Measurements from ENCODE around the gene UBL4B. TPM values are rescaled to one million over a fixed set of nuclear protein-coding genes. Genes with fewer than 3 reads are reported as not detected.

Gene UBL4B
- total and polyA plus RNA-seq, 12 donors: not detected

GRCh38 chr1:110065841-110066240 is 46.4 kb upstream of the UBL4B start:
- Histone ChIP-seq H3K9me3 (no peaks in the 10 kb centered on the region), H3K4me3 (no peak overlapping the region), H3K4me1 (peaks cover 0 to 37% (median 27%) of the 10 kb centered on the region in 9 donors), H3K36me3 (peaks cover 0 to 5% (median 0%) of the 10 kb centered on the region in 9 donors), H3K27me3 (peaks cover 29 to 53% (median 43%) of the 10 kb centered on the region in 7 donors), H3K27ac (no peak overlapping the region)
- TF ChIP-seq CTCF (IDR thresholded peaks at IDR 0.05): no peak
- DNase-seq (no peak), ATAC-seq (no peak)
- WGBS, 2 donors: 93% methylated on average over 5 of the region's 5 CpGs
- intact Hi-C loops (cut with DNase I): no loop called here

DNA sequence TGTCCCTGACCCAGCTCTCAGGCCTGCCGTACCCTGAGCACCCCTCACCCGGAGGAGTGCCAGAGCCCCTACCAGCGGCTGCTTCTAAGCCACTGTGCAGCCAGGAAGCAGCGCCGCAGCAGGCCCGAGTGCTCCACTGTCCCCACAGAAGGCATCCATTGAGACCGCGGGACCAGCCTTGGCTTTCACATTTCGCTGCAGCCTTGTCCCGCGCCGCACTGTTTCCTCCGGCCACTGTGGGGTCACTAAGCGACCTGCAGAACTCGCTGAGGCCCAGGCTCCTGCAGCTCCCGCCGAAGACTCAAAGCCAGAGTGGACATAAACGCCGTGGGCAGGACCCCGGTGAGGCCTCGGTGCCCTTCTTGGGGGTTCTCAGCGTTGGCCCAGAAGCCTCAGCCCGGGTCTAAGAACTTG is 44.8 kb upstream of the UBL4B start:
- Histone ChIP-seq H3K9me3 (no peaks in the 10 kb centered on the region), H3K36me3 (no peaks in the 10 kb centered on the region), H3K27me3 (peaks cover 35 to 69% (median 60%) of the 10 kb centered on the region in 7 donors), H3K27ac (no peak overlapping the region), H3K4me3 (peak overlapping the region in 1 of 10 donors; percentile 10), H3K4me1 (peaks cover 0 to 38% (median 29%) of the 10 kb centered on the region in 9 donors)
- TF ChIP-seq CTCF (IDR thresholded peaks at IDR 0.05): no peak
- no peak for ATAC-seq
- intact Hi-C loops (cut with DNase I): no loop called here
- 46 to 51% methylated on average over 23 of the region's 23 CpGs for WGBS, 2 donors
- DNase-seq: no peak

- peak in 2 of 8 donors; percentile 6 to 31 for ATAC-seq
- H3K27me3 ChIP-seq: peaks cover 35 to 75% (median 66%) of the 10 kb centered on the region in 7 donors
- H3K9me3 ChIP-seq: no peaks in the 10 kb centered on the region
- intact Hi-C loops (cut with DNase I): no loop called here
- TF ChIP-seq CTCF (IDR thresholded peaks at IDR 0.05): no peak
- H3K4me1 ChIP-seq: peaks cover 0 to 36% (median 27%) of the 10 kb centered on the region in 9 donors
- WGBS, 2 donors: 12 to 17% methylated on average over 68 of the region's 68 CpGs
- H3K4me3 ChIP-seq: peak overlapping the region in 7 of 10 donors; percentile 2 to 20 (median 10)
- no peak overlapping the region for H3K27ac ChIP-seq
- no peak for DNase-seq
- no peaks in the 10 kb centered on the region for H3K36me3 ChIP-seq
These were observed 44.2 kb upstream of the UBL4B start for GRCh38 chr1:110067893-110068645.

GRCh38 chr1:110068646-110069403 is 43.4 kb upstream of the UBL4B start:
- Histone ChIP-seq H3K4me1 (peaks cover 0 to 33% (median 27%) of the 10 kb centered on the region in 9 donors), H3K27ac (no peak overlapping the region), H3K9me3 (no peaks in the 10 kb centered on the region), H3K4me3 (peak overlapping the region in 5 of 10 donors; percentile 5 to 29 (median 14)), H3K36me3 (no peaks in the 10 kb centered on the region), H3K27me3 (peaks cover 35 to 83% (median 73%) of the 10 kb centered on the region in 7 donors)
- 5 to 9% methylated on average over 68 of the region's 68 CpGs for WGBS, 2 donors
- no peak for TF ChIP-seq CTCF (IDR thresholded peaks at IDR 0.05)
- ATAC-seq: peak in 1 of 8 donors; percentile 4
- no peak for DNase-seq
- intact Hi-C loops (cut with DNase I): no loop called here

All from heart right ventricle (tissue), 16 donors.